Endothelial cell of umbilical vein (primary cell): ENCODE results near the gene RPL5. TPM values are rescaled to one million over a fixed set of nuclear protein-coding genes. Genes with fewer than 3 reads are reported as not detected.

Experiments used
- BruUV-seq: library from RNA; stranded (reverse); fragments of 400-500 nt; replicated peaks from 2 replicates; lab custom pipeline; 2021; lab: Mats Ljungman, UMichigan
- CTCF ChIA-PET: fragments of 300-600, 350-600 bp; sonication (Branson Sonifier 250); formaldehyde crosslinking; loops from one replicate; lab custom pipeline; 2021; ENCODE audit warnings: antibody characterized with exemption, inconsistent platforms; lab: Charles Lee
- POLR2A ChIA-PET: fragments of 300-600, 350-600 bp; sonication (Branson Sonifier 250); formaldehyde crosslinking; loops from one replicate; lab custom pipeline; 2021; ENCODE audit warnings: antibody characterized with exemption, inconsistent platforms; lab: Charles Lee
- DNase-seq: peaks from one replicate; pipeline ENCODE4 v3.0.0-alpha.2; 2011; ENCODE audit warnings: low read depth, low spot score
- FAIRE-seq: peaks from 2 replicates; lab custom pipeline; 2011; peaks lifted over from hg19 to GRCh38; lab: Jason Lieb, UNC
- H2AFZ ChIP-seq: 2 replicates; pipeline ENCODE4 v1.6.0; 2012; ENCODE audit warnings: low read depth, low read length, control low read depth, inconsistent platforms
- H3K27ac ChIP-seq: 2 replicates; pipeline ENCODE4 v1.5.1; 2011; ENCODE audit warnings: low read depth, mild to moderate bottlenecking, control low read depth, low read length, moderate library complexity; ENCODE audit not compliant: insufficient read depth
- H3K27me3 ChIP-seq, 2 experiments: 2 replicates each; pipeline versions ENCODE4 v1.6.0 to v1.6.1; 2011; ENCODE audit warnings: low read length in 2 of 2, mixed read lengths in 1 of 2; ENCODE audit not compliant: control insufficient read depth in 2 of 2, insufficient read depth in 2 of 2
- H3K36me3 ChIP-seq, 2 experiments: 2 replicates in 1 of 2; 3 replicates in 1 of 2; pipeline ENCODE4 v1.5.1; 2011; ENCODE audit warnings: low read length in 2 of 2, mild to moderate bottlenecking in 1 of 2, moderate library complexity in 1 of 2; ENCODE audit not compliant: control insufficient read depth in 2 of 2, insufficient read depth in 2 of 2; ENCODE audit errors: extremely low read depth in 1 of 2
- H3K4me1 ChIP-seq: 3 replicates; pipeline ENCODE4 v1.5.1; 2011; ENCODE audit warnings: mild to moderate bottlenecking, low read length; ENCODE audit not compliant: control insufficient read depth, insufficient read depth; ENCODE audit errors: extremely low read depth
- H3K4me2 ChIP-seq: 2 replicates; pipeline ENCODE4 v1.6.1; 2011; ENCODE audit warnings: low read length, control low read depth, mixed read lengths; ENCODE audit not compliant: insufficient read depth
- H3K4me3 ChIP-seq, 3 experiments: fragments of 200-600 bp in 1 of 3; sonication (generic), shearing (Covaris generic) in 1 of 3; replicated peaks in 1 of 3; 2 replicates each; pipeline ENCODE4 v1.5.1; 2011 to 2016; ENCODE audit warnings: control low read depth in 3 of 3, low read length in 3 of 3, mild to moderate bottlenecking in 2 of 3, inconsistent platforms in 1 of 3, low read depth in 1 of 3, moderate library complexity in 1 of 3; ENCODE audit not compliant: insufficient read depth in 1 of 3
- H3K79me2 ChIP-seq: 2 replicates; pipeline ENCODE4 v1.6.0; 2012; ENCODE audit warnings: low read length, inconsistent platforms; ENCODE audit not compliant: control insufficient read depth, insufficient read depth
- H3K9ac ChIP-seq: replicated peaks from 2 replicates; pipeline ENCODE3; 2011; ENCODE audit warnings: low read length, control low read depth; ENCODE audit not compliant: insufficient read depth; ENCODE audit errors: extremely low read depth
- H3K9me1 ChIP-seq: replicated peaks from 3 replicates; pipeline ENCODE4 v1.6.0; 2011; ENCODE audit warnings: mild to moderate bottlenecking, low read length; ENCODE audit not compliant: control insufficient read depth, insufficient read depth; ENCODE audit errors: extremely low read depth
- H3K9me3 ChIP-seq: replicated peaks from 2 replicates; pipeline ENCODE4 v1.5.1; 2012; ENCODE audit warnings: low read length, inconsistent platforms; ENCODE audit not compliant: control insufficient read depth, insufficient read depth
- H4K20me1 ChIP-seq: replicated peaks from 2 replicates; pipeline ENCODE3; 2011; ENCODE audit warnings: mild to moderate bottlenecking, low read length; ENCODE audit not compliant: control insufficient read depth, insufficient read depth; ENCODE audit errors: extremely low read depth
- CTCF ChIP-seq, 2 donors: IDR thresholded peaks; 1 replicate in 1 of 2; 2 replicates in 1 of 2; pipeline ENCODE4 v1.5.1; 2011; ENCODE audit warnings: low read length in 2 of 2, mild to moderate bottlenecking in 2 of 2, moderate library complexity in 2 of 2, control low read depth in 1 of 2, inconsistent platforms in 1 of 2, low read depth in 1 of 2; ENCODE audit not compliant: insufficient read depth in 1 of 2; ENCODE audit errors: extremely low read depth in 1 of 2
- EZH2 ChIP-seq: IDR thresholded peaks from 2 replicates; pipeline ENCODE4 v1.6.1; 2012; ENCODE audit warnings: borderline replicate concordance, low read depth, mild to moderate bottlenecking, moderate library complexity, low read length, inconsistent platforms; ENCODE audit not compliant: severe bottlenecking
- FOS ChIP-seq: IDR thresholded peaks from 2 replicates; pipeline ENCODE4 v1.6.1; 2011; ENCODE audit warnings: mild to moderate bottlenecking, low read length, moderate library complexity, borderline replicate concordance; ENCODE audit not compliant: insufficient read depth
- GATA2 ChIP-seq: IDR thresholded peaks from 2 replicates; pipeline ENCODE4 v1.7.0; 2011; ENCODE audit warnings: low read depth, mild to moderate bottlenecking, moderate library complexity, mixed read lengths, low read length; ENCODE audit not compliant: insufficient read length, insufficient read depth
- JUN ChIP-seq: IDR thresholded peaks from 2 replicates; pipeline ENCODE4 v1.6.1; 2011; ENCODE audit warnings: borderline replicate concordance, low read depth; ENCODE audit not compliant: insufficient read length, insufficient read depth
- MAX ChIP-seq: IDR thresholded peaks from 2 replicates; pipeline ENCODE4 v1.6.1; 2011; ENCODE audit not compliant: insufficient read depth, insufficient read length
- MYC ChIP-seq: IDR thresholded peaks from one replicate; pipeline ENCODE4 v1.6.1; 2011; ENCODE audit warnings: mild to moderate bottlenecking, low read depth, low read length
- POLR2A ChIP-seq: IDR thresholded peaks from 2 replicates; pipeline ENCODE4 v1.6.1; 2012; ENCODE audit warnings: low read depth, mild to moderate bottlenecking, control low read depth, low read length
- POLR2AphosphoS5 ChIP-seq: IDR thresholded peaks from 2 replicates; pipeline ENCODE4 v1.6.1; 2012; ENCODE audit warnings: low read depth, mild to moderate bottlenecking, control low read depth, low read length, moderate library complexity; ENCODE audit not compliant: insufficient read depth
- dilution Hi-C: fragments of 300-500 bp; cut with MboI; formaldehyde crosslinking; loops from one replicate; pipeline ENCODE4 v1.15.0; 2019; ENCODE audit warnings: low sequenced_read_pairs; ENCODE audit not compliant: extremely low pct_ligation_motif_present
- intact Hi-C: fragments of 100-400 bp; cut with micrococcal nuclease; formaldehyde crosslinking; loops from one replicate; pipeline ENCODE4 v1.10.0; 2022
- polyA plus RNA-seq, 4 experiments: library from polyadenylated mRNA; depleted of rRNA in 3 of 4; stranded (reverse) in 3 of 4; unstranded in 1 of 4; fragments of >200 nt; gene quantifications; 2 replicates each; pipeline versions ENCODE4 v1.2.1 to v1.2.3, GENCODE V29; 2011 to 2012; ENCODE audit warnings: missing spikeins in 1 of 4
- total RNA-seq: library from RNA; stranded (reverse); gene quantifications from 2 replicates; pipeline ENCODE4 v1.2.3, GENCODE V29; 2021

The RPL5 gene
- total and polyA plus RNA-seq, 2 donors (not counting 3 experiments of a cell fraction or from before 2014, with no cell fraction given): 1,109 to 1,237 TPM

GRCh38 chr1:92877792-92878191, 46.0 kb downstream of the RPL5 start:
- Histone ChIP-seq H3K36me3 (no peaks in the 10 kb centered on the region), H3K27ac (no peak overlapping the region), H4K20me1 (no peaks in the 10 kb centered on the region), H3K4me3 (no peak overlapping the region), H3K79me2 (no peaks in the 10 kb centered on the region), H2AFZ (no peak overlapping the region), H3K4me2 (no peak overlapping the region), H3K4me1 (no peaks in the 10 kb centered on the region), H3K9me3 (no peaks in the 10 kb centered on the region), H3K27me3 (peaks cover 2 to 6% of the 10 kb centered on the region in 2 experiments), H3K9me1 (no peaks in the 10 kb centered on the region), H3K9ac (no peak overlapping the region)
- intact Hi-C loops (no loop called here), dilution Hi-C loops (no loop called here)
- DNase-seq (no peak), FAIRE-seq (no peak)
- BruUV-seq: no TSS peak
- POLR2A ChIA-PET: no interaction called here
- CTCF ChIA-PET: interaction anchor here (0.9 to 1.1 kb wide), 2 partner anchors 18 to 20 kb away, joined by 3 read pairs; no protein-coding TSS in a partner anchor
- TF ChIP-seq MYC (no peak), CTCF (IDR thresholded peaks at IDR 0.05; ENCODE audit: extremely low read depth in 1 of 2, insufficient read depth in 1 of 2, low read depth in 1 of 2, low read length in 2 of 2) (no peak), MAX (no peak), EZH2 (no peak), POLR2A (no peak), POLR2AphosphoS5 (no peak), JUN (no peak), GATA2 (no peak), FOS (no peak)
